ENCODE data around the gene PTPA.
A peak's percentile ranks its signal among the peaks of the same experiment; 100 is the strongest.
"Not testable (repeated sequence)": the region's sequence is repeated elsewhere in the genome, so short reads cannot be mapped to it uniquely, and the experiment has no call there.

The PTPA gene

DNA sequence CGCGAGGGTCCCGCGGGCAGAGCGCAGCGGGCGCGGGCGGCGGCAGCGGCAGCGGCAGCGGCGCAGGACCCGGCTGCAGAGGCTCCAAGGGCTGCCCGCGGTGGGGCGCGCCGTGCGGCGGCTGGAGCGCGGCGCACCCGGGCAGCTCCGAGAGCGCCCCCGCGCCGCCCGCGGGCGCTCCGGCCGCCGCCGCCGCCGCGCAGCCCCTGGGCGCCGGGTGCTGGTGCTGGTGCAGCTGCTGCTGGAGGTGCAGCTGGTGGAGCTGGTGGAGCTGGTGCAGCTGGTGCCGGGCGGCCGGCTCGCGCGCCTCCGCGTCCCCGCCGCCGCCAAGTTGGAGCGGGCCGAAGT lies 66.2 kb downstream of the PTPA start:
- DNase-seq (ENCODE audit: low read depth in 2 of 2): no peak

DNA sequence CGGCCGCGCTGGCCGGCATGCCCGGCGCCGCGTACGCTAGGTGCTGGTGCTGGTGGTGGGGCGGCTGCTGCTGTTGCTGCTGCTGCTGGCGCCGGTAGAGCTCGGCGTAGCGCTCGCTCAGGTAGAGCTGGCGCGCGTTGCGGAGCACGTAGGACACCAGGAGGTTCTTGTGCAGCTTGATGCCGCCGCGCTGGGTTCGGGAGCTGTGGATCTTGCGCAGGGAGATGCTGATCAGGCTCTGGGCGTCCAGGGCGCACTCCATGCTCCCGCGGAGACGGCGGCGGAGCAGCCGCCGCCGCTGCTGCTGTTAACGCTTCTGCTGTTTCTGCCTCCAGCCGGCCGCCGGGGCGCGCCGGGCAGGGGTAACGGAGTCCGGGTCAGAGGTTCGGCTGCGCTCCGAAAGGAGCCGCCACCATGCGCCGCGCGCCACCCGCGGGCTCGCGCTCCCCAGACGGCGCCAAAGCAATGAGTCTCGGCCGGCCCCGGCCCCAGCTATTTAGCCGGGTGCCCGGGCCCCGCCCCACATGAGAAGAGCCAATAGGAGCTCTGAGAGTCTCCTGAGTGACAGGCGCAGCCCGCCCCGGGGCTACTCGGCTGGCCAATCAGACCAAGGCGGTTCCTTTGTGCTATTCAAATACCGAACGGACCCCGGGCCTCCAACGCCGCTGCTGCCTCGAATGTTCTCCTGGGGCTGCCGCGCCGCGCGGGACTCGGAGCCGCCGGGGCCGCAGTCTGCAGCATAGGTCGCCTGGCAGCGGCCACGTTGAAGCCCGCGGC lies 66.8 kb downstream of the PTPA start, which contains the start of gene IER5L:
TSS of gene IER5L (minus strand) at position 471 of the 777 bp plus-strand sequence. CDS start at position 262, 209 bp downstream.
- peak; percentile 83 to 92 for DNase-seq (ENCODE audit: low read depth in 2 of 2)

DNA sequence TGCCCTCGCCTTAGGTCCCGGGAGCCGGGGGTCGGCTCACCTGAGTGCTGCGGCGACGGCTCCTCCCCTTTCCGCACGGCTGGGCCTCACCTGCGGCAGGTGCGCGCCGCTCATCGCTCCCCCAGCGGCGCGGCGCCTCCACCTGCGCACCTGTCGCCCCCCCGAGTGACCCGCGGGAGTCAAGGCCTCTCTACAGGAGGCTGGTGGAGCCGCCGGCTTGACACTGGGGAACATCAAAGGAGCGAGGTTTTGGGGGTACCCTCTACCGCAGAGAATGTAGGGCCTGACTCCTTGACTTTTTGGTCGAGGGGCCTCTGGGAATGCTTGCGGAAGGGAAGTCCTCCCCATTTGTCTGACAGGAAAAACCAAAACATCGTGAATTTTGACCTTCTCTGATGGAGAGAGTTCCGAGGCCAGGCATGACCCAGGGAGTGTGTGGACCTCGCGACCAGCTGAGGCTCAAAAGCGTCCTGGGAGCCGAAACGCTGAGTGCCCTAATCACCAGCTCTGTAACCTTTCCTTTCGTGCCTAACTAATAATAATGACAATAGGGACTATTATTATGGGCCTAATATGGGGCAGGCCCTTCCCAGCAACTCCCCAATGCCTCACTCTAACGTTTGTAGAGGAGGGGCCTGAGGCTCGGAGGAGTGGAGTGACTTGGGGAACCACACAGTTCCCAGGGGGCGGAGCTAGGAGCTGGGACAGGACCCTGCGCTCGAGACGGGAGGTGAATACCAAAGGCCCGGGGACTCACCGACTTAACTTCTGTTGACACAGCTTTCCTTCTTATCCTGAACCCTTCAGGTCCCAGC lies 67.6 kb downstream of the PTPA start:
- no peak for DNase-seq (ENCODE audit: low read depth in 2 of 2)

DNA sequence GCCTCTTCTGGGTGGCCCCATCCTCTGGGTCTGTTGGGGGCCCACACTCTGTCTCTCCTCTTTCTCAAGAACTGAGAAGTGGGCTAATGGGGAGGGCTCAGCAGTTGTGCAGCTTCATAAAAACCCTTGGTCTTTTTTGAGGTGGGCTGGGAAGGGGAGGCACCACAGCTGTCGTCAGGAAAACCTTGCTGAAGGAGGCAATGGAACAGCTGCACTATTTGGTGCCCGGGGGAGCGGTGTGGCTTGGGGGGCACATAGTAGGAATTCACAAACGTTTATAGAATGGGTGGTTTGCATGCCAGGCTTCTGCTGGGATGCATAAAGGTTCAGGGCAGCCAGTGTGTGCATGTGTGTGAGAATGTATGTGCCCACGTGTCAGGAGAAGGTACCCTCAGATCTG lies 70.0 kb downstream of the PTPA start:
- no peak for DNase-seq (ENCODE audit: low read depth in 2 of 2)

DNA sequence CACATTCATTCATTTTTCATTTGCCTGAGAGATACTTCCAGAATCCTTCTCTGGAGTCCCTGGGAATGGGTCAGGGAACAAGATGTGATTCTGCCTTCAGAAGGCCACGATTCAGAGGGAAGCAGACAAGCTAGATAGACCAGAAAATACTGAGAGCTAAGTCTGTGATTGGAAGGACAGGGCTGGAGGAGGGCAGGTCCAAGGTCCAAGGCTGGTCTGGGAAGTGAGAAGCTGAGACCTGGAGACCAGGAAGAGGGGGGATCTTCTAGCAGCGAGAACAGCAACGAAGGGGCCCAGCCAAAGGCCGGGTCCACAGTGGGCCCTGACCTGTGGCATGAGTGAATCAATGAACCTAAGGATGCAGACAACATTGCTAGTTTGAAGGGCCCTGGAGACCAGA lies 70.9 kb downstream of the PTPA start:
- DNase-seq (ENCODE audit: low read depth in 2 of 2): no peak

DNA sequence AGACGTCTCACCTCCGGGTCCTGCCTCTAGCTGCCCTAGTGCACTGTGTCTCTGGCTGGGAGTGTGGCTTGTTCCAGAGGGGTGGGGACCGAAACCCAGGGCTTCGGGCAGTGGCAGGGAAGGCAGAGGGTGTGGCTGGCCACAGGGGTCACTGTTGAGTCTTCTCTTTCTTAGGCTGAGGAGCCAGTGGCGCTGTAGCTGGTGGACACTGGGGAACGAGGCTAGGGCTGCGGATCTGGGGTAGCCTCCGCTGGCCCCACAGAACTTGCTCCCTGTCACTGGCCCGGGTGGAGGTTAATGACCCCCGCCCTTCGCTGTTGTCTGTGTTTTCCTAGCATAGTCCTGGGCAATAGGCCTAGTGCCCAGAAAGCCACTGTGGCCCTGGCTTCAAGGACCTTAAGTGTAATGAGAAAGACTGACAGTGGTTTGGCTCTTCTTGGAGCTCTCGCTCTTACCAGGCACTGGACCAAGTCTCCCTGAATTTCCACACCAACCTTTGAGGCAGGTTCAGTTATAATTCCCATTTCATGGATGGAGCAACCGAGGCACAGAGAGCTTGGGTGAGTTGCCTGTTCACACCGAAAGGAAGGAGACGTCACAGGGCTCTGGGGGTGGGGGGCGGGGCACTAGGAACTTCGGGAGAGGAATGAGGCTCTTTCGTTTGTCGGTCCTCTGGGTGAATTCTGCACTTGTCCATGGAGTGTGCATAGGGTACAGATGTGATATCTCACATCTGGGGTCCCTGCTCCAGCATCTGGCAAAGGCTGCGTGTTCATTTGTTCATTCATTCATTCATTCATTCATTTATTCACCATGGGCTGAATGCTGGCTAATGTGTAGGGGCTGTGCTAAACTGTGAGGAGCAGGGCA lies 71.6 kb downstream of the PTPA start:
- no peak for DNase-seq (ENCODE audit: low read depth in 2 of 2)

DNA sequence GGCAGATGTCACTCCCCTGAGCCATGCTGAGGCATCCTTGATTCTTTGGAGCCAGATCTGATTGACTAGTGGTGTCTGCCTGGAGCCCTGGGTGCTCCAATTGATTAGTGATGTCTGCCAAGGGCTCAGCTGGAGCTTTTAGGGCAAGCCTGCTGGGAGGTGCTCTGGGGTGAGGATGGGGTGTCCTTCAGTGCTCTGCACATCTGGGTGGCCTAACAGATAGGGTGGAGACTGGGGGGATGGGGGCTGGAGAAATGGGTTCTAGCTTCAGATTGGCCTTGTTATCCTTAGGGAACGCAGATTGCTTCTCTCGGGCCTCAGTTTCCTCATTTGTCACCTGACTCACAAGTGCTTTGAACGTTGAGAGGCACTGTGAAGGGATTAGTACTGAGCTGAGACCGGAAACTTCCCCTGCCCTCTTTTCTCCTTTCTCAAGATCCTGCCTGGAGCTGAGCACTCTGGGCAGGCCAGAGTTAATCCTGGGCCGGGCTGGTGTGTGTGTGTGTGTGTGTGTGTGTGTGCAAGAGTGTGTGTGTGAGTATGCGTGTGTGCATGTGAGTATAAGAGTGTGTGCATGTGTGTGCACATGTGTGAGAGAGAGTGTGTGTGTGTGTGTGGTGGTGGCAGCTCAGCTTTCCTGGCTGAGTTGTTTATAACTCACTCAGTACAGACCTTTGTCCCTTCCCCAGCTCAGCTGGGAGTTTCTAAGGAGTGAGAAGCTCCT lies 72.4 kb downstream of the PTPA start:
- no peak for DNase-seq (ENCODE audit: low read depth in 2 of 2)

DNA sequence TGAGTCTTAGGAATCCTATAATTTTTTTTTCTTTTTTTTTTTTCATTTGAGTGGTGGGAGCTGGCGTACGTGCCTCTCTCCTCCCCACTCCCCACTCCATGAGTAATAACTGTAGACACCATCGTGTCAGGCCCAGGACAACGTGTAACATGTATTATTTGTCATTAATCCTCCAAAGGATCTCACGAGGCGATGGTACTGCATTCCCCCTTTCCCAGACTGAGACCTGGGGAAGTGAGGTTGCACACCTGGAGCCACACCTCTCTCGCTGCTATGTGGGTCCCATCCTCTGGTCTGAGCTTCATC lies 73.0 kb downstream of the PTPA start:
- DNase-seq (ENCODE audit: low read depth in 2 of 2): no peak

DNA sequence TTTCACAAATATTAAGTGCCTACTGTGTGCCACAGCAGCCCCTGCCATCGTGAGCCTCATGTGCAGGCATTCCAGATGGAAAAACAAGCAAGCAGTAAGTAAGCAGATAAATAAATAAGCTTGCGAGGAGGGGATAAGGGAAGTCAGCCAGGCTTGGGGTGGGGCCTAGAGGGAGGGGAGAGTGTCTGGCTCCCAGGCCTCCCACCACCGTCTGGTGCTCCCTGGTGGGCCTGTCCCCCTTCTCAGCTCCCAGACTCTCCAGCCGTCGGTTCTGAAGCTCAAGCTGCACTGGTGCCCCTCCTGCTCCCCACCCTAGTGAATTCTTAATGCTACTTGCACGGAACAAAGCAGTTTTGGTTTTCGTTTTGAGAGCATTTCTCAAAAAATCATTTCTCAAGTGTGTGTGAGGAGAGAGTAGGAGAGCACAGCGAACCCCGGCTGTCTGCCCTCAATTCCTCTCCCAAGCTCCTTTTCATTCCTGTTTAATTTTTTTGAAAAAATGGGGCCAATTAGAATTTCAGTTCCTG lies 73.4 kb downstream of the PTPA start:
- DNase-seq (ENCODE audit: low read depth in 2 of 2): no peak

DNA sequence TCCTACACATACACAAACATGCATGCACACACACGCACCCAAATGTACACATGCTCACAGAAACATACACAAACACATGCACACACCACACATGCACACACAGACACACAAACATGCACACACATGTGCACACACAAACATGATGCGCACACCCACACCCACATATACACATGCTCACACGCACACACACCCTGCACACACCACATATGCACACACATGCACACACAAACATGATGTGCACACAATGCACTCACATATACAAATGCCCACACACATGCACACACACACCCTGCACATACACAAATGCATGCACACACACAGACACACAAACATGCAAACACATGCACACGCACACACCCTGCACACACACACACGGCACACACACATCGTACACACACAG lies 74.2 kb downstream of the PTPA start:
- DNase-seq (ENCODE audit: low read depth in 2 of 2): no peak

DNA sequence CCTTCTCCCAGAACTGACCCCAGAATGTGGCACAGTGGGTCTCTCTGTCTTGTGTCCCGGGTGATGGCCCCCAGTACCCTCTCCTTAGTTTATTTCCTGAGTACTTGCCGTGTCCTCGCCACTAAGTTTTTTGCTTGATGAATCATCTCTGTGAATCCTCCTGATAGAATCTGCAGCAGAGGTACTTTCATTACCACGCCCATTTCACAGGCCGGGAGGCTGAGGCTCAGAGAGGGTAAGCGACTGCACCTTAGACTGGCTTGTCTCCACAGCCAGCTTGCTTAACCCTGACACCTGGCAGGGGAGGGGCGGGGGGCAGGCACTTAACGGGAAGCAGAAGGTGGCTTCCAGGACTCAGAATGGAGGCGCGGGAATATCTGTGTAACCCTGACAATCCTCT lies 74.8 kb downstream of the PTPA start:
- DNase-seq (ENCODE audit: low read depth in 2 of 2): no peak

DNA sequence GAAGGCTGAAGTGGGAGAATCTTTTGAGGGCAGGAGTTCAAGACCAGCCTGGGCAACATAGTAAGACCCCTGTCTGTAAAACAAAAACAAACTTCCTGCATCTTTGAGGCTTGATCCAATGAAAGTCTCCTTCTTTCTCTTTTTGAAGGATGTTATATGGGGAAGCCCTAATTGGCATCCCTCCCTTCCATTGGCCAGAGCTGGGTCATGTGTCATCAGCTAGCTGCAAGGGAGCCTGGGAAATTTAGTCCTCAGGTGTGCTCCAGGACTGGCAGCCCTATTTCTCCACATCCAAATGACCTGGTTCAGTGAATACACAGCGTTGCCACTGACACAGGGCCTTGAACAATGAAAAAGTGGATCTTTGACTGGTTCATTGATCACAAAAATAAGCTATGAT lies 75.8 kb downstream of the PTPA start:
- no peak for DNase-seq (ENCODE audit: low read depth in 2 of 2)

DNA sequence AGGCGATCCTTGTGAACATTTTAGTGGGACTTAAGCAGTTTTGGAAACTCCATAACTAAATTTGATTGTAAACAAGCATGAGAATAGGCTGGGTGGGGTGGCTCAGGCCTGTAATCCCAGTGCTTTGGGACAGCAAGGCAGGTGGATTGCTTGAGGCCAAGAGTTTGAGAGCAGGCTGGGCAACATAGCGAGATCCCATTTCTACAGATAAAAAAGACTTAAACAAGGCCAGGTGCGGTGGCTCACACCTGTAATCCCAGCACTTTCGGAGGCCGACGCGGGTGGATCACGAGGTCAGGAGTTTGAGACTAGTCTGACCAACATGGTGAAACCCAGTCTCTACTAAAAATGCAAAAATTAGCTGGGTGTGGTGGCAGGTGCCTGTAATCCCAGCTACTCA lies 78.8 kb downstream of the PTPA start:
- not testable (repeated sequence) for DNase-seq (ENCODE audit: low read depth in 2 of 2)

DNA sequence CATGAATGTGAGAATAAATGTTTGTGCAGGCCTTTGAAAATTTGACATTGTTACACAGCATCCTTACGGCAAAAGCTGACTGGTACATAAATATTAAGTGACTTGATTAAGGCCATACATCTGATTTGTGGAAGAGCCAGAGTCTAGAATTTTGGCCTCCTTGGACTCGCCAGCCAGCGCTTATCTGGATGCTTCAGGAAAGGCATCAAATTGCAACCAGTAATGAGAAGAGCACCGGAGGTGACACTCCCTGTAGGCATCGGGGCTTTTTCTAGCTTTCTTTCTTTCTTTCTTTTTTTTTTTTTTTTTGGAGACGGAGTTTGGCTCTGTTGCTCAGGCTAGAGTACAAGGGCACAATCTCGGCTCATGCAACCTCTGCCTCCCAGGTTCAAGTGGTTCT lies 80.0 kb downstream of the PTPA start:
- DNase-seq (ENCODE audit: low read depth in 2 of 2): no peak

DNA sequence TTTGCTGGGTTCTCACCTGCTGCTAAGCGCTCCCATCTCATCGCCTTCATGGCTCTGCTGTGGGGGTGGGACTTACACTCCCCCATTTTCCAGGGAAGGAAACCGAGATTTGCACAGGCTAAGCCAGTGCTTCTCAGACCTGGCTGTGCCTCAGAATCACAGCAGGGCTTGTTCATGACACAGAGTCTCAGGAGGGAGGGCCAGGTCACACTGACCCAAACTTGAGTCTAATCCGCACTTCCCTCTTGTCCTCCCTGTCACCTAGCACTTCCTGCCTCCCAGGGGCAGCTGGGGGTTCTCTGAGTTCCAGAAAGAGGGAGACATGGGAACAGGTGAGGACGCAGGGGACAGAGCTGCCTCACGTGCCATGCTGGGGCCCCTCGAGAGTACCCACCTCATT lies 82.4 kb downstream of the PTPA start:
- DNase-seq (ENCODE audit: low read depth in 2 of 2): no peak

DNA sequence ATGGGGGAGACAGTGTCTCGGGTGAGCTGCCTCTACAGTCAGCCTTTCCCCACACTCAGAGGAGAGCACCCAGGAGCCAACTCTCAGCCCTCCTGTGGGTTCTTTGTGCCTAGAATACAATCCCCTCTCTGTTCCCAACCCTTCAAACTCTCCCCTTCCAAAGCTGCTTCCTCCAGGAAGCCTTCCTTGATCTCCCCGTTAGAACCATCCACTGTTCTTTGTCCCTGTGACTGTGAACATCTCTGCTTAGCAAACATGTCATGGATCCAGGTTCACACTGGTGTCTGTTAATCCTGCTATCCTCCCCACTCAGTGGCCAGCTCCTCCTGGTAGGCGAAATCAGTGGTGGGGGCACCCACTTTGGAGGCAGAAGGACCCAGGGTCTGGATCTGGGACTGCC lies 83.0 kb downstream of the PTPA start:
- DNase-seq (ENCODE audit: low read depth in 2 of 2): no peak

DNA sequence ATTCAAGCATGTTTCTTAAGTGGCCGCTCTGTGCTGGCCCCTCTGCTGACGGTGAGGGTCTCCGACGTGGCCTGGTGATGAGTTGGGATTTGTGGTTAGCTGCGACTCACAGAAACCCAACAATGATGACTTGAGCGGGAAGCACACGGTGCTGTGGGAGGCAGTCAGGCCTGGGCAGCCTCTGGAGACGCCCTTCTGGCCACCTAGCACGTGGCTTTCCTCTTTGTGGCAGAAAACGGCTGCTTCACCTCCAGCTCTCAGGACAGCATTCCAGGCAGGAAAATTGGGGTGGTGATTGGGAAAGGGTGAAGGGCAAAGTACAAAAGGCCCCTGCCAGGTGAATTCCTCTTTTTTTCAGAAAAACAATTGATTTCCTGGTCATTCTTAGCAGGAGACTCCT lies 84.4 kb downstream of the PTPA start:
- no peak for DNase-seq (ENCODE audit: low read depth in 2 of 2)

DNA sequence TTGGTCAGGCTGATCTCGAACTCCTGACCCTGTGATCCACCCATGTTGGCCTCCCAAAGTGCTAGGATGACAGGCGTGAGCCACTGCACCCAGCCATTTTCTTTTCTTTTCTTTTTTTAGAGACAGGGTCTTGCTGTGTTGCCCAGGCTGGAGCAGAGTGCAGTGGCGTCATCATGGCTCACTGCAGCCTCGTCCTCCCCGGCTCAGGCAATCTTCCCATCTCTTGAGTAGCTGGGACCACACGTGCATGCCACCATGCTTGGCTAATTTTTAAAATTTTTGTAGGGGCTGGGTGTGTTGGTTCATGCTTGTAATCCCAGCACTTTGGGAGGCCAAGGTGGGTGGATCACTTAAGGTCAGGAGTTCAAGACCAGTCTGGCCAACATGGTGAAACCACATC lies 85.8 kb downstream of the PTPA start:
- not testable (repeated sequence) for DNase-seq (ENCODE audit: low read depth in 2 of 2)

DNA sequence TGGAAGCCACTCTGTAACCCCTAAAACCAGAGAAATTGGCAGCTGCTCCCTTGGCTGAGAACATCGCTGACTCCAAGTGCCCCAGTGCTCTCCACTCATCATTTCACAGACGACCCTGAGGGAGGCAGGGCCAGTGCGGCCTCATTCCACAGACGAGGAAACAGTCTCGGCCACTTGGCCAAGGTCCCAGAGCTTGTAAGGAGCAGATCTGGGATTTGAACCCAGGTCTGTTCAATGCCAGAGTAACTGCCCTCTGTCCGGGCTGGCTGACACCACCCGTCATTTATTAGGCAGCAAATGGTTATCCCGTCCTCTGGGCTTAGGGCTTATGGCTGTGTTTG lies 86.7 kb downstream of the PTPA start:
- DNase-seq (ENCODE audit: low read depth in 2 of 2): no peak

Measured in stimulated activated CD4-positive, alpha-beta T cell treated with anti-CD3 and anti-CD28 coated beads, Interleukin-12 subunit alpha, Interleukin-12 subunit beta, amount 100 ng/mL, for 24 hours (primary cell).